GM12875 (cell line): Measurements from ENCODE around the gene FSTL1.

ENCODE experiments used
- H3K4me3 ChIP-seq: one replicate; pipeline ENCODE4 v1.5.1; 2011; ENCODE audit warnings: low read depth, low read length, control low read depth
- CTCF ChIP-seq: IDR thresholded peaks from 2 replicates; pipeline ENCODE4 v1.5.1; 2011; ENCODE audit warnings: low read depth, mild to moderate bottlenecking, control low read depth, inconsistent platforms, low read length, moderate library complexity, borderline replicate concordance; ENCODE audit not compliant: insufficient read depth

Gene FSTL1

GRCh38 chr3:120492103-120492502 is 41.3 kb upstream of the FSTL1 start:
- no peak overlapping the region for H3K4me3 ChIP-seq
- no peak for TF ChIP-seq CTCF

DNA sequence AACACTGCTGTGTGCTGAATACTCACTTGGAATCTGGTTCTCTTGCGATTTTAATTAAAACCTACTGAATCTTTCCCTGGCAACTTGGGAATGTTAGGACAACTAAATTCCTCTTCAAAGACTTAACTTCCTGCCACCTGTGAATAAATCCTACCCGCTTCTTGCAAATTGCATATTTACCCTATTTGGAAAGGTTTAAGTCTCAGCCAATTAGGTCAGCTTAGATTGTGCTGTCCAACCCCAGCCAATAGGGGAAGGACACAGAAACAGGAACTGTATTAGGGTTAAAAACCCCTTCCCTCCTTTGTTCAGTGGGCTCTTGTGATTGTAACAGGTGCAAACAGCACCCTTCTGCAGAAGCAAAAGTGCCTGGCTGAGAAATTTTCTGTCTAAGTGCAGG is 38.6 kb upstream of the FSTL1 start:
- no peak for TF ChIP-seq CTCF
- H3K4me3 ChIP-seq = no peak overlapping the region

DNA sequence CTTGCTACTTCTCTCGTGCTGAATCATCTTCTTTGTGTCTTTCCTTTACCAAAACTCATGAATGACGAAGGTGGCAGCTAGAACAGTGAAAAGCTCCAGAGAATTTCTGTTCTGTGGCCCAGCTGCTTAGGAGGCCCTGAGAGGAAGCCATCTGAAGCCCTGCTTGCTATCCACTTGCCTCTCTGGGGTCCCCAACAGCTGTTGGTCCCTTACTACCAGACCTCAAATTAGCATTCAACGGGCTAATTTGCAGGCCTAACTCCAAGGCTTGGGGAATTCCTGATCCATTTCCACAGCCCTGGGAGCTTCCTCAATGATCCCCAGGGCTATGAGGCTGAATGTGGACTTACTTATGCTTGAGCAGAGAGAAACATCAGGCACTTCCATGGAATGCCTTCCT is 37.5 kb upstream of the FSTL1 start:
- H3K4me3 ChIP-seq = no peak overlapping the region
- TF ChIP-seq CTCF = no peak

- no peak overlapping the region for H3K4me3 ChIP-seq
- no peak for TF ChIP-seq CTCF
Observed at GRCh38 chr3:120487191-120487650, 36.4 kb upstream of the FSTL1 start.

DNA sequence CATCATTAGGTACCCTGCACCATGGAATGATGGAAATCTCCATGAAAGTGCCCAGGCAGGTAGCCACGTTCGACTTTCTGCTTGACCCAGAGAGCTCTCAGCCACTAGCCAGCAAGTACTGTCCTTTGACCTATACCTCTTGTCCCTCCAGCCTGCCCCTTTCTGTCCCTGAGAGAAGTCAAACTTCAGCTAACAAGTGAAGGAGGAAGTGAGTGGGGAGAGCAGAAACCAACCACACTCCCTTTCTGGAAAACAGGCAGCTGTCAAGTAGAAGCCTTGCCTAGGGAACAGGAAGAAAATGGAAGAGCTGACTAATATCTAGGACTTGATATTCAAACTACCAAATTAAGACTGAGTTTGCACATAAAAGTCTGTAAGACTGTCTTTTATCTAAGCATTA is 30.3 kb upstream of the FSTL1 start:
- no peak for TF ChIP-seq CTCF
- H3K4me3 ChIP-seq = no peak overlapping the region

- H3K4me3 ChIP-seq = no peak overlapping the region
- TF ChIP-seq CTCF = no peak
Observed at GRCh38 chr3:120477781-120478180, 27.0 kb upstream of the FSTL1 start.

DNA sequence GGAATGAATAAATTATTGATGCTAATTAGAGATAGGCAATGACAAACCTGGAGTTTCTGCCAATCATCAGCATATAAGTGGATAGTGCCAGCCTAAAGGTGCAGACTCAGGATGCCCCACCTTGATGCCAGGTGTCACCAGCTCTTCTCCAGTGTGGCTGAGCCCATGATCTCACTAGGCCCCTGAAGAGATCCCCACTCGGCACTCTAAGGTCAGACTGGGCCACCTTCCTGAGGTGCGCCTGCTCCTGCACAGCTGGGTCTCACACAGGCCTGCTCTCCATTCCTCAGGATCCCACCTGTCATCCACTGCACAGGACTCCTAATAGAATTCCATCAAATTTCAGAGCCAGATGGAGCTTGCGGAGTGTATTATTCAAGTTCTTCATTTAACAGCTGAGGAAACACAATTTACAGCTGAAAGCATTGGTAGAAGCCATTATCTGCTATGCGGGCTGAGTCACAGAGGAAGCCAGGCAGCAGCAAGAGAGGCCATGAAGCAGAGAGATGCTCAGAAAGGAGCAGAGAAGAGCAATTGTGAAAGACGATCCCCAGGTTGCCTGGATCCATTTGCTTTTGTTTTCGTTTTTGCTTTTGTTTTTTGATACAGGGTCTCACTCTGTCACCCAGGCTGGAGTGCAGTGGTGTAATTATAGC is 25.1 kb upstream of the FSTL1 start:
- no peak for TF ChIP-seq CTCF
- H3K4me3 ChIP-seq = no peak overlapping the region
